HuH-7.5 (cell line): ENCODE results near the gene IBA57.
"Not testable (repeated sequence)": the region's sequence is repeated elsewhere in the genome, so short reads cannot be mapped to it uniquely, and the experiment has no call there.

Source experiments
- DNase-seq: peaks from one replicate; pipeline ENCODE4 v3.0.0; 2011; ENCODE audit warnings: low spot score

The IBA57 gene

GRCh38 chr1:228172591-228173527, 7.3 kb downstream of the IBA57 start:
- DNase-seq = no peak

- not testable (repeated sequence) for DNase-seq
These were observed 8.2 kb downstream of the IBA57 start for GRCh38 chr1:228173528-228174481.

GRCh38 chr1:228174482-228175315, 9.1 kb downstream of the IBA57 start:
- no peak for DNase-seq

- no peak for DNase-seq
These were observed 9.9 kb downstream of the IBA57 start for GRCh38 chr1:228175316-228176023.

GRCh38 chr1:228176024-228176395, 10.4 kb downstream of the IBA57 start:
- DNase-seq = no peak

GRCh38 chr1:228176461-228177182, 11.0 kb downstream of the IBA57 start:
- DNase-seq = no peak

GRCh38 chr1:228177183-228177475, 11.5 kb downstream of the IBA57 start:
- DNase-seq = no peak

- DNase-seq = no peak
These were observed 12.4 kb downstream of the IBA57 start for GRCh38 chr1:228177721-228178710.

GRCh38 chr1:228178737-228179684, 13.4 kb downstream of the IBA57 start:
- no peak for DNase-seq

GRCh38 chr1:228180271-228180958, 14.8 kb downstream of the IBA57 start:
- DNase-seq = no peak

- DNase-seq = no peak
These were observed 15.5 kb downstream of the IBA57 start for GRCh38 chr1:228180959-228181644.

- DNase-seq = no peak
These were observed 16.0 kb downstream of the IBA57 start for GRCh38 chr1:228181645-228182034.

GRCh38 chr1:228182296-228183030, 16.9 kb downstream of the IBA57 start:
- DNase-seq = no peak

GRCh38 chr1:228184152-228184551, 18.5 kb downstream of the IBA57 start:
- DNase-seq = no peak

- DNase-seq = no peak
These were observed 20.0 kb downstream of the IBA57 start for GRCh38 chr1:228185641-228185965.

- DNase-seq = not testable (repeated sequence)
These were observed 22.6 kb downstream of the IBA57 start for GRCh38 chr1:228188249-228188648.

- no peak for DNase-seq
These were observed 24.6 kb downstream of the IBA57 start for GRCh38 chr1:228190182-228190581.
